ENCODE measurements around the gene GSTM5. TPM values are rescaled to one million over a fixed set of nuclear protein-coding genes. Genes with fewer than 3 reads are reported as not detected.

GSTM5 gene
- total and polyA plus RNA-seq, 7 experiments from 2014 or later = 0.42 to 0.81 TPM; not detected in 5

DNA sequence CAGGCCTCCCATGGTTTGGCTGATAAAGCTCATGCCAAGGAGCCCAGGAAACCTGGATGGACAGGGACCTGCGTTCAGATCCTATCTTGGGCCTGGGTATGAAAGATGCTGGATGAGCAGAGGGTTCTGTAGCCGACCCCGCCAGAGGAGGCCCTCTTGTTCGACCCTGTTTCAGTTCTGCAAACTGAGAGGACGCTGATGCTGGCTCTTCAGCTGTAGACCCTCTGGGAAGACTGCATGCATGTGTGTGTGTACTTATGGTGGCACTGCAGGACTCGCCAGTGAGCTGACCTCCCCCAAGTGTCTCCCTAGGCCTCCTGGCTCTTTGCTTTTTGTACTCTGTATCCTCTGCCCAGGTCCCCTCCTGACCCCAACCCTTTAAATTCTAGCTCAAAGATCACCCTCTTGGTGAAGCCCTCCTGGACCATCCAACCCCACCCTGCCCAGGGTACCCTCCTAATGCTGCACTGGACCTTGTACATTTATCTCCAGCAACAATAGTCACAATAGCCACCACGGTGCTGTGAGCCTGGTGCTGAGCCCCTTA lies 50.1 kb downstream of the GSTM5 start:
- H3K36me3 Mint-ChIP-seq = no peaks in the 10 kb centered on the region
- no peak overlapping the region for H3K27ac Mint-ChIP-seq
- intact Hi-C loops (cut with micrococcal nuclease) = no loop called here
- H3K36me3 ChIP-seq (ENCODE audit: control insufficient read depth in 2 of 3, insufficient read depth in 3 of 3, low read length in 3 of 3) = no peaks in the 10 kb centered on the region
- ATAC-seq = no peak
- ChIA-PET CTCF (no interaction called here), POLR2A (no interaction called here)
- no peaks in the 10 kb centered on the region for H3K9me3 ChIP-seq (ENCODE audit: control insufficient read depth in 2 of 3, low read length in 3 of 3)
- peak in 2 of 9 donors; percentile 5 to 8 for DNase-seq
- H3K27me3 Mint-ChIP-seq = peaks cover 0 to 4% (median 0%) of the 10 kb centered on the region in 5 donors
- H3K4me1 Mint-ChIP-seq = peaks cover 0 to 4% (median 0%) of the 10 kb centered on the region in 7 donors
- no peaks in the 10 kb centered on the region for H3K4me1 ChIP-seq (ENCODE audit: control insufficient read depth in 2 of 2, insufficient read depth in 2 of 2, low read length in 2 of 2)
- H3K9me3 Mint-ChIP-seq = peaks cover 0 to 1% (median 0%) of the 10 kb centered on the region in 11 donors
- no peak overlapping the region for H3K27ac ChIP-seq (ENCODE audit: low read depth, low read length)
- no peak overlapping the region for H3K4me3 Mint-ChIP-seq
- H3K27me3 ChIP-seq (ENCODE audit: control insufficient read depth in 2 of 2, insufficient read depth in 2 of 2, low read length in 2 of 2) = no peaks in the 10 kb centered on the region
- no peak overlapping the region for H3K4me3 ChIP-seq (ENCODE audit: low read length)

DNA sequence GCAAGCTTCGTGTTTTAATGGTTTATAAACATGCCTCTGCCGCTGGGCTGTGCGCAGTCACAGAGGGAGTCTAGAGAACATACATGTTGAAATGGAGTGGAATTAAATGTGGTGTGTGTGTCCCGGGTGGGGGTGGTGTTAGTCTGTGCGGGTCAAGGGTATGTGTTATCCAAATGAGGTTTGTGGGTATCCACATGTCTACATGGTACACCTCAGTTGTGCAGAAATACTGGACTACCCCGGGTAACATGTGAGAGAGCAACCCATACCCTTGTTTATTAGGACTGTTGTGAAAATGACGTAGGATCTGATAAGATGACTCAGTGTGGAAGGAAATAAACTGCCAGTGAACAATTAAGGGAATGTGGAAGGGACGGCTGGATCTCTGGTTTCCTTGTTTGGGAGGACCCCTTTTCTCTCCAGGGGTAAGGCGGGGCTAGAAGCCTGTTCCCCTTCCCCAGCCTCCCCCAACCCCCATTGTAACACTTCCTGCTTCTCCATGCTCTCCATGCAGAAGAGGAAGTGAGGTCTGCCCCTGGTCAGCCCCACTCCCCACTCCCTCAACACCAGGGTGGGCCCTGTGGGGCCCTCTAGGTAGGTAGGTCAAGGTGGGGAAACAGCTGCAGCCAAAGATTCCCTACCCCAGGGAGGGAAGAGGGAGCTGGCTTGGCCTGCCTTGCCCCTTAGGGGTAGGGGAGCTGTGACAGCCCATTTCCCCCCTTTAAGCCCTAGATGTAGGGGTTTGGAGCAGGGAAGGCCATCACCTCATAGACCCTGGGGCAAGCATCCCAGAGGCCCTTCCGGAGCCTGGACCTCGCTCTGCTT lies 51.0 kb downstream of the GSTM5 start:
- POLR2A ChIA-PET = no interaction called here
- H3K4me3 Mint-ChIP-seq = no peak overlapping the region
- H3K9me3 ChIP-seq (ENCODE audit: control insufficient read depth in 2 of 3, low read length in 3 of 3) = no peaks in the 10 kb centered on the region
- ATAC-seq (peak; percentile 48), DNase-seq (peak in 3 of 9 donors; percentile 2 to 18 (median 5))
- CTCF ChIA-PET = no interaction called here
- H3K4me3 ChIP-seq (ENCODE audit: low read length) = no peak overlapping the region
- H3K27me3 ChIP-seq (ENCODE audit: control insufficient read depth in 2 of 2, insufficient read depth in 2 of 2, low read length in 2 of 2) = no peaks in the 10 kb centered on the region
- no peaks in the 10 kb centered on the region for H3K4me1 ChIP-seq (ENCODE audit: control insufficient read depth in 2 of 2, insufficient read depth in 2 of 2, low read length in 2 of 2)
- peaks cover 0 to 1% (median 0%) of the 10 kb centered on the region in 11 donors for H3K9me3 Mint-ChIP-seq
- H3K36me3 ChIP-seq (ENCODE audit: control insufficient read depth in 2 of 3, insufficient read depth in 3 of 3, low read length in 3 of 3) = no peaks in the 10 kb centered on the region
- intact Hi-C loops (cut with micrococcal nuclease) = no loop called here
- H3K27ac Mint-ChIP-seq = no peak overlapping the region
- H3K4me1 Mint-ChIP-seq = peaks cover 0 to 4% (median 0%) of the 10 kb centered on the region in 7 donors
- H3K27ac ChIP-seq (ENCODE audit: low read depth, low read length) = no peak overlapping the region
- peaks cover 0 to 4% (median 0%) of the 10 kb centered on the region in 5 donors for H3K27me3 Mint-ChIP-seq
- H3K36me3 Mint-ChIP-seq = no peaks in the 10 kb centered on the region

DNA sequence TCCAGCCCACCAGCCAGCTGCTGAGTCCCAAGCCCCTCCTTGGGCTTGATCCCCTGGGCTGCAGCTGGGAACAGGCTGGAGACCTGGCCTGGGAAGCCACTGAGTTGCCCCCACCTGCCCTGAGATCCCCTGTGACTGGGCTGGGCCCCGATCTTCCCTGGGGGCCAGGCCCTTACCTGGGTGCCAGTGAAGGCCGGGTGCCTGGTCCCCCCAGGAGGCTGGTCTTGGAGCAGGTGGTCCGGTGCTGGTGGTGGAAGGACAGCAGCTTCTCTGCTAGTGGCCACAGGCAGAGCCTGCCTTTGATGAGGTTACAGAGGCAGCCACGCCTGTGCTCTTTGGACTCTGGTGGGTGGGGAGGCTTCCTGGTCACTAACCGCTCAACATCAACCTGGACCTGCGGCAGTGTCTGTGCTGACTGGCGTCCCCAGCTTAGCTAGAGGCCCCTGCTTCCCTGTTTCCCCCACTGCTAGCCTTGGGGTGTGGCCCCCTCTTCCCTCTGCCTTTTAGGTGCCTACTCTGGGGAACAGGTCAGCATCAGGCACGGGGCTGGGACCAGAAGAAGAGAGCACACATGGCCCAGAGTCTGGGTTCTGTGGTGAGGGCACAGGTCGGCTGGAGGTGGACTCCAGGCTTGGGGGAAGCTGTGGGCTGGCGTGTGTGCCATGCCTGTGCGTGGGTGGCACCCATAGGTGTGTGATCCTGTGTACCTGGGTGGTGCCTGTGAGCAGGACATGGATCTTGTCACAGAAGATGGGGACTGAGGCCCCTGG lies 51.8 kb downstream of the GSTM5 start, which contains the start of gene EPS8L3:
Gene EPS8L3, minus strand, starts transcription at position 278 of the 770 bp plus-strand sequence. CDS start 2,174 bp downstream, outside the sequence.
- H3K27ac Mint-ChIP-seq = no peak within 1 kb of the TSS
- H3K4me1 Mint-ChIP-seq = peaks cover 0 to 4% (median 0%) of the 10 kb centered on the region in 7 donors
- Histone ChIP-seq H3K36me3 (ENCODE audit: control insufficient read depth in 2 of 3, insufficient read depth in 3 of 3, low read length in 3 of 3) (no peaks in the 10 kb centered on the region), H3K9me3 (ENCODE audit: control insufficient read depth in 2 of 3, low read length in 3 of 3) (no peaks in the 10 kb centered on the region), H3K4me1 (ENCODE audit: control insufficient read depth in 2 of 2, insufficient read depth in 2 of 2, low read length in 2 of 2) (no peaks in the 10 kb centered on the region), H3K4me3 (ENCODE audit: low read length) (no peak within 1 kb of the TSS), H3K27me3 (ENCODE audit: control insufficient read depth in 2 of 2, insufficient read depth in 2 of 2, low read length in 2 of 2) (no peaks in the 10 kb centered on the region), H3K27ac (ENCODE audit: low read depth, low read length) (no peak within 1 kb of the TSS)
- no peaks in the 10 kb centered on the region for H3K36me3 Mint-ChIP-seq
- no peak within 1 kb of the TSS for H3K4me3 Mint-ChIP-seq
- ATAC-seq (no peak), DNase-seq (peak in 2 of 9 donors; percentile 3 to 6)
- POLR2A ChIA-PET = no interaction called here
- intact Hi-C loops (cut with micrococcal nuclease) = no loop called here
- H3K9me3 Mint-ChIP-seq = peaks cover 0 to 1% (median 0%) of the 10 kb centered on the region in 11 donors
- CTCF ChIA-PET = interaction anchor here (0.9 kb wide), 1 partner anchor 26 kb away, joined by 3 read pairs; no protein-coding TSS in a partner anchor
- H3K27me3 Mint-ChIP-seq = peaks cover 0 to 4% (median 0%) of the 10 kb centered on the region in 5 donors

DNA sequence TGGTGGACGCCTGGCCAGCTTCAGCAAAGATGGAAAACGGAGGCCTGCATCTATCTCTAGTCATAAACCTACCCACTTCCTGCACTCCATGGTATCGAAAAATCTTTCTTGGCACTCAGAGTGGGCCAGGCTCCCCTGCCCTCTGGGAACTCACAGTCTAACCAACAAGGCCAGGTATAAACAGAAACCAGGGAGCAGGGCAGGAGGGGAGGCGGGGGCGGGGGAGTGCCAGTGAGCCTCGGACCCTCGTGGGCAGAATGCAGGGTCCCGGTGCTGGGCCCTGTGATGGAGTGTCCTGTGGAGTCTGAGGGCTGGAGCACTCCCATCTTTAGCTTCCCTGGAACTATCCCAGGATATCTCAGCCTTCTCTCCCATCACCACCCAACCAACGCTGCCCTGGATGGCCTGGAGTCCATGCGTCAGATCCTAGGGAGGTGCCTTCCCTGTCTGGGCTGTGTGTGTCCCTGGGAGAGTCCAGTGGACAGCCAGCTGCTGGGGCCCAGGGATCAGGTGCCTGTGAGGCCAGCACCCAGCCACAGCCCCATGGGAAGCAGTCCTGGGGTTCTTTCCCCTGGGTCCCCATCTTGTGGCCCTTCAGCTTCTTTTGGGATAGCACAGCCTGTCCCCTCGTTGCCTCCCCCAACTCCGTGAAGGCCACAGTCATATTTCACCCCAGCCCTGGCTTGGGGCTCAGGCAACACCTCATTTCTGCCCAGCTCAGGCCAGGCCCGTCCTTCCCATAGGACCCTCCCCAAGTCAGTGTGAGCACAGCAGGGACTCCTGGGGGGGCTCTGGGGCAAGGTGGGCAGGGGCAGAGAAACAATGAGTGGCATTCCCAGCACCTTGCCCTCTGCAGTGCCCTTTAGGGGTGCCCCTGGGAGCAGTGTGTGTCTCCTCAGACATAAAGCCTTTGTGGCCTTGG lies 52.8 kb downstream of the GSTM5 start:
- no peaks in the 10 kb centered on the region for H3K36me3 Mint-ChIP-seq
- H3K4me3 ChIP-seq (ENCODE audit: low read length) = no peak overlapping the region
- ChIA-PET CTCF (interaction anchor here (0.9 kb wide), 1 partner anchor 25 kb away, joined by 3 read pairs; no protein-coding TSS in a partner anchor), POLR2A (no interaction called here)
- H3K27ac ChIP-seq (ENCODE audit: low read depth, low read length) = no peak overlapping the region
- peak in 3 of 9 donors; percentile 2 to 14 (median 3) for DNase-seq
- H3K27me3 ChIP-seq (ENCODE audit: control insufficient read depth in 2 of 2, insufficient read depth in 2 of 2, low read length in 2 of 2) = no peaks in the 10 kb centered on the region
- no peak for ATAC-seq
- H3K9me3 ChIP-seq (ENCODE audit: control insufficient read depth in 2 of 3, low read length in 3 of 3) = no peaks in the 10 kb centered on the region
- peaks cover 0 to 1% (median 0%) of the 10 kb centered on the region in 11 donors for H3K9me3 Mint-ChIP-seq
- no peaks in the 10 kb centered on the region for H3K4me1 ChIP-seq (ENCODE audit: control insufficient read depth in 2 of 2, insufficient read depth in 2 of 2, low read length in 2 of 2)
- peaks cover 0 to 4% (median 0%) of the 10 kb centered on the region in 7 donors for H3K4me1 Mint-ChIP-seq
- H3K27me3 Mint-ChIP-seq = peaks cover 0 to 10% (median 0%) of the 10 kb centered on the region in 5 donors
- no peaks in the 10 kb centered on the region for H3K36me3 ChIP-seq (ENCODE audit: control insufficient read depth in 2 of 3, insufficient read depth in 3 of 3, low read length in 3 of 3)
- no peak overlapping the region for H3K4me3 Mint-ChIP-seq
- H3K27ac Mint-ChIP-seq = no peak overlapping the region
- intact Hi-C loops (cut with micrococcal nuclease) = no loop called here

DNA sequence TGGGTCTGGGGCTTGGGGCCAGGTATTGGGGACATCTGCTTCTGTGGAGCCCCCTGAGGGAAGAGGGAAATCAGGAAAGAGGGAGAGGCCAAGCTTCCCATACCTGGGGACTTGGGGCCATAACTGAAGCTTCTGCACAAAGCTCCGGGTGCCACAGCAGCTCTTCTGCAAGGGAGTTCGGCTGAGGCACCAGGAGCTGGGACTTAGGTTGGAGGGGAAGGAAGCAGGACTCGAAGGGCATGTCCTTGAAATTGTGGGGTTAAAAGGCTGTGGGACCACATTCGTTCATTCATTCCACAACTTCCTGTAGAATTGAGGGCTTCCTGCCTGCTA lies 53.4 kb downstream of the GSTM5 start:
- CTCF ChIA-PET = no interaction called here
- Histone ChIP-seq H3K27ac (ENCODE audit: low read depth, low read length) (no peak overlapping the region), H3K9me3 (ENCODE audit: control insufficient read depth in 2 of 3, low read length in 3 of 3) (no peaks in the 10 kb centered on the region), H3K27me3 (ENCODE audit: control insufficient read depth in 2 of 2, insufficient read depth in 2 of 2, low read length in 2 of 2) (no peaks in the 10 kb centered on the region), H3K4me3 (ENCODE audit: low read length) (no peak overlapping the region), H3K4me1 (ENCODE audit: control insufficient read depth in 2 of 2, insufficient read depth in 2 of 2, low read length in 2 of 2) (no peaks in the 10 kb centered on the region), H3K36me3 (ENCODE audit: control insufficient read depth in 2 of 3, insufficient read depth in 3 of 3, low read length in 3 of 3) (no peaks in the 10 kb centered on the region)
- Mint-ChIP-seq H3K27ac (no peak overlapping the region), H3K4me3 (no peak overlapping the region), H3K27me3 (peaks cover 0 to 10% (median 0%) of the 10 kb centered on the region in 5 donors), H3K4me1 (peaks cover 0 to 4% (median 0%) of the 10 kb centered on the region in 7 donors), H3K9me3 (peaks cover 0 to 1% (median 0%) of the 10 kb centered on the region in 11 donors), H3K36me3 (no peaks in the 10 kb centered on the region)
- intact Hi-C loops (cut with micrococcal nuclease) = no loop called here
- ATAC-seq (no peak), DNase-seq (peak in 2 of 9 donors; percentile 3 to 9)
- POLR2A ChIA-PET = no interaction called here
